ENCODE results near the gene UTP3.
"Not testable (repeated sequence)": the region's sequence is repeated elsewhere in the genome, so short reads cannot be mapped to it uniquely, and the experiment has no call there.

UTP3 gene

DNA sequence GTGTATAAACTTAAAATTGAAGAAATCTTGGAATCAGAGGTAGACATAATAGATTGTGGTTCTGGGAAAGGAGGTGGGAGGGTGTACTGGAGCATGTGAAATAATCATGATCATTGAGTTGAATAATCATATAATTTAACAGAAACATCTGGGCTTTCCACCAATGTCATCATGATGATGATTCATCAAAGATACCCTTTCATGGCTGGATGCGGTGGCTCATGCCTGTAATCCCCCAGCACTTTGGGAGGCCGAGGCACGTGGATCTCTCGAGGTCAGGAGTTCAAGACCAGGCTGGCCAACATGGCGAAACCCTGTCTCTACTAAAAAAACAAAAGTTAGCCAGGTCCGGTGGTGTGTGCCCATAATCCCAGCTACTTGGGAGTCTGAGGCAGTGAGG, 26.8 kb downstream of the UTP3 start:
- no peak for DNase-seq (ENCODE audit: low read depth)

DNA sequence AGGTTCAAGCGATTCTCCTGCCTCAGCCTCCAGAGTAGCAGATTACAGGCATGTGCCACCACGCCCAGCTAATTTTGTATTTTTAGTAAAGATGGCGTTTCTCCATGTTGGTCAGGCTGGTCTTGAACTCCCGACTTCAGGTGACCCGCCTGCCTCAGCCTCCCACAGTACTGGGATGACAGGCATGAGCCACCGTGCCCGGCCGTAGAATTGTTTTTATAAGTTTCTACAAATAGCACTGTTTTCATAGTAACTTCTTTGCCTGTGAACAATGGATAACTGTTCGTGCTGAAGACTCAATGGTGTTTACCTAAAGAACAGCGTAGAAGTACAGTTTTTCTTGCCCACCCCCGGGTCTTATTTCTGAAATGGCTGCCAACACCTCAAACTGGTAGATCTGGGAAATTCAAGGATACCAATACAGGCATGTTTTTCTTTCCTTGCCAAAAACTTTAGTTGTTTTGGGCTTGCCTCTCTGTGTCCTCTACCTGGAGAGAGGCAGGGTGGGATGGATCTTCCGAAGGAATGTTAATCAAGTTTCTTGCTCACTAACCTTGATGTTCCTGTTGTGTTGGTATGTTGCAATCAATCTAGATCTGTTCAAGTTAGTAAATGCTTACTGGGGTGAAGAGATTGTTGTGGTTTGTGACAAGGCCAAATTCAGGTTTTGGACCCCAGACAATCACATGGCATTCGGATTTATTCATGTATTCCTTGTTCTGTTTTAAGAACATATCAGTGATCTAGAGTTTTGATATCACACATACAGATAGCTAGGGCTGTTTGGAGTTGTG, 30.7 kb downstream of the UTP3 start:
- DNase-seq (ENCODE audit: low read depth) = no peak

DNA sequence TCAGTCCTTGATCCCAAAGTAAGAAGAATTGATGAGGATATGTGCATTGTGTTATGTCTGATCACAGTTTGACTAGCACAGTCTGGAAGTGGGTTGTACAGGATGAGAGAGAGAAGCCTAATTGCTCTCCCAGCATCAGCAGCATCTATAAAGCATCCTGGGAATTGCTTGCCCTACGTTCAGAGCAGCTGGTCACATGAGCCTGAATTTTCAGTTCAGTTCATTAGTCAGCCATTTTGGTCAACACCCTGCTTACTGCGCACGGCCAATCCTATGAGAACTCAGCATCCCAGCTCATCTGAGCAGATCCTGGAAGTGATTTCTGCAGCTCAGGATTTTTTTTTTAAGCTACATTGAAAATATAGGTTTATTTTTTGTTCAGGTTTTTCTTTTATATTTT, 33.4 kb downstream of the UTP3 start, which contains the start of gene RUFY3:
TSS of gene RUFY3 (plus strand) at position 218 of the 400 bp plus-strand sequence. CDS start 610 bp downstream, outside the sequence.
- DNase-seq (ENCODE audit: low read depth) = no peak

DNA sequence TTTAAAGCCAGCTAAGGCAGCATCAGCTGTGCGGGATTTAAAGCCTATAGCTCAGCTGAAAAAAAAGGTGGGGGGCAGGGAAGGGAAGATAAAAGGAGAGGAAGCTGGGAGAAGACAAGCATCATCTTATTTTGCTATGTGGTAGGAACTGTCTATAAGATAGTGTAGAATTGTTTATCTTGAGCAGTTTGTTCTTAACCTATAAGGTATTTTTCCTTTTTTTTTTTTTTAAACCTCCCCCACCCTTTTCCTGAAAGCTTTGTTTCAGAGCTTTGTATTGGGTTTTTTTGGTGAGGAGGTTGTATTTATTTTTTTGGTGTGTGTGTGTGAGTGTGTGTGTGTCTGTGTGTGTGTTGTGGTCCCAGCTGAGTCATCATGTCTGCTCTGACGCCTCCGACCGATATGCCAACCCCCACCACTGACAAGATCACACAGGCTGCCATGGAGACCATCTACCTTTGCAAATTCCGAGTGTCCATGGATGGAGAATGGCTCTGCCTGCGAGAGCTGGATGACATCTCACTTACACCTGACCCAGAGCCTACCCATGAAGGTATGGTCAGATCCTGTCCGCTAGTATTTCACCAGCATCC, 34.0 kb downstream of the UTP3 start:
- no peak for DNase-seq (ENCODE audit: low read depth)

DNA sequence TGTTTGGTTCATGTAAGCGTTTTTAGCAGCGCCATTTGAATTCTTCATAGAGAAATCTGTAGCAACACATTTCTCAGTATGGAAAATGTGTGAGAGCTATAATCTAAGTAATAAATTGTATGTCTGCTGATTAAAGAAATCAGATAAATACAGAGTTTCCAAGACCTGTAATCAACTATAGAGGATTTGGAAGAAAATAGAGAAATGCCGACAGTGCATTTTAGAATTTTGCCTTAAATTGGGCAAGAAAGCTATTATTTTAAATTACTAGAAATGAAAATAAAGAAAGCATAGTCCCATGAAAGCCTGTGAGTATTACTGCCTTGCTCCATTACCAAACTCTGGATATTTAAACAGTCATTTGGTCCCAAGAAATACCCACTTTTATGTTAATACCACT, 36.1 kb downstream of the UTP3 start:
- DNase-seq (ENCODE audit: low read depth) = no peak

DNA sequence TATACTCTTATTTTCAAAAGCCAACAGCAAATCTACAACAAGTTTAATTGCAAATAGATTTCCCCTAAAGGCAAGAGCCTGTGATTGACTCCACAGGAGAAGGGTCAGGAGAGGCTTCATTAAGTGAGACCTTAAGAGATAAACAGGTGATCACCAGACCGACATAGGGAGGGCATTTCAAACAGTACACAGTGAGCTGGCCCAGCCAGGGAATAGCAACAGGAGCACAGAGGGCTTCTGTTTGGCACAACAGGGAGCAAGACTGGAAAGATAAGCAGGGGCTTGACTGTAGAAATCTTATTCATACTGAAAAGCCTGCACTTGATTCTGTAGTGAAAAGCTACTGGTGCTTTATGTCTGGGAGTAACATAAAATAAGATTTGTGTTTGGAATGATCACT, 37.3 kb downstream of the UTP3 start:
- no peak for DNase-seq (ENCODE audit: low read depth)

DNA sequence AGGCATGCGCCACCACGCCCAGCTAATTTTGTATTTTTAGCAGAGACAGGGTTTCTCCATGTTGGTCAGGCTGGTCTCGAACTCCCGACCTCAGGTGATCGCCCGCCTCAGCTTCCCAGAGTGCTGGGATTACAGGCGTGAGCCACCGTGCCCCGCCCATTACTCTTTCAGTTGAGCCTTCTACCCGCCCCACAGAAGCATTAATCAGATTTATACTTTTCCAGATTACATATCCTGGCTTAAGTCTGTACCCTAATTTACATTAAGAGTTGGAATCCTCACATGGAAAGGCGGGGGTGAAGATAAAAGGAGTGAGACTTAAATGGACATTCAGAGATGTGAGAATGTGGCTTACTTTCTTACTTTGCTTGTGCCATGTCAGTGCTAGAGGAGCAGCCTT, 38.2 kb downstream of the UTP3 start:
- DNase-seq (ENCODE audit: low read depth) = not testable (repeated sequence)

DNA sequence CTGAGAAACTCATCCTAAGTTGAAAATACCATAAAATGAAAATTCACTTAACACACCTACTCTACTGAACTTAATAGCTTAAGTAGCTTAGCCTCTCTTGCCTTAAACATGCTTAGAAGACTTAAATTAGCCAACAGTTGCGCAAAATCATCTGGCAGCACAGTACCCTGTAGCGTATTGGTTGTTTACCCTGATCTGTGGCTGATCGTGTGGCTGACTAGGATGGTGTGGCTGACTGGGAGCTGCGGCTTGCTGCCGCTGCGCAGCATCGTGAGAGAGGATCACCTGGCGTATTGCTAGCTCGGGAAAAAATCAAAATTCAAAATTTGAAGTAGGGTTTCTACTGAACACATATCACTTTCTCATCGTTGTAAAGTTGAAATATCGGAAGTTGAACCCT, 39.8 kb downstream of the UTP3 start:
- no peak for DNase-seq (ENCODE audit: low read depth)

DNA sequence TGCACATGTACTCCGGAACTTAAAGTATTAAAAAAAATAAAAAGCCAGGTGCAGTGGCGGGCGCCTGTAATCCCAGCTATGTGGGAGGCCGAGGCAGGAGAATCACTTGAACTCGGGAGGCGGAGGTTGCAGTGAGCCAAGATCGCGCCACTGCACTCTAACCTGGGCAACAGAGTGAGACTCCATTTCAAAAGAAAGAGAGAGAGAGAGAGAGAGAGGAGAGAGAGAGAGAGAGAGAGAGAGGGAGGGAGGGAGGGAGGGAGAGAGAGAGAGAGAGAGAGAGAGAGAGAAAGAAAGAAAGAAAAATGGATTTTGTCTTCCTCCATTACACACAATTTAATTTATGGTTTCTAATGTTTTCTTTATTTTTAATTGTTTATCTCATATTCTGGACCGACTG, 44.5 kb downstream of the UTP3 start:
- not testable (repeated sequence) for DNase-seq (ENCODE audit: low read depth)

DNA sequence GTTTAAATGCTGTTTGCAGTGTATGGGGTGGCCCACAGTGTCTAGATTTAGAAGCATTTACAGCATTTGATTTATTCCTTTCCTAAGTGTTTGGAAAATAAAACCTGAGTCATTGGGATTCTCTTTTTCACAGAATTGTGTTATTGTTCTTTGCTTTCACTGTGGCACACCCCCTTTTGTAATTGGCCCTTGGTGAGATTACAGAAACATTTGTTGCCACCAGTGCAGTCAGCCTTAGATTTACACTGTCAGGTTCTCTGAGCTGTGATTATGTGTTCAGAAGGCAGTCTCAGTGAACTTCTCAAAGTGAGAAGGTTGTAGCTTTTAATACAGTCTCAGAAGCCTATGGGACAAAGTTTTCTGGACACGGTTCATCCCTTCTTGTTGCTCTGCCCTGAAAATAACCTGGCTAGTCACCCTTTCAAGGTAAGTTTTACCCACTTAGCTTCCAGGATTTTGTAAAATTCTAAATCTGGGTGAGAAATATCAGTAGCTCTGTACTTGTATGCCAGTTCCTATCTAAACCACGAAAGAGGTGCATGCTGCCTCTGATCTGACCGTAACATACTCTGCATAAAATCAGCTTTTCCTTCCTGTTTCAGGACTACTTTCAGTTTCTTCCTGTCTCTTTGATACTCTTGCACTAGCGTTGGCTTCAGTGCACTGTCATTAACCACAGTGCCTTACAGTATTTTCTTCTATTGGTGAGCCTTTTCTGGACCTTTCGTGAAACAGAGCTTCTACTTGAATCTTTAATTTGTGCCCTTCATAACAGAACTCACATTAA, 46.0 kb downstream of the UTP3 start:
- no peak for DNase-seq (ENCODE audit: low read depth)

DNA sequence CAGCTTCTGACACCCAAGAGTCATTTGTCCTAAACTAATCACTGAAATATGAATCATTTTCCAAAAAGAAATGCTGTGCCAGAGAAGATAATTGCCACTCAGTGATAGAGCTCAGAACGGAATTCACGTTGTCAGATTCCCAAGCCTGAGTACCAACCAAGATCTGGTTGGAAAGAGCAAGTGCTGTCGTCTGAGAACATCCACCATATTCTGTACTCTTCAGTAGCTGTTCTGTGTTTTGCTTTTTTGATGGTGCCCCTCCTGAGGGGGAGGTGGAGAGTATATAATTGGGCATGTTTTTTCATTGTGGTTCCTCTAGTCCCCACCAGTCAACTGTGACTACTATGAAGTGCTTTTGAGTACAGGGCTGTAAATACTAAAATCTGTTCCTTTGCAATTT, 46.6 kb downstream of the UTP3 start:
- DNase-seq (ENCODE audit: low read depth) = no peak

DNA sequence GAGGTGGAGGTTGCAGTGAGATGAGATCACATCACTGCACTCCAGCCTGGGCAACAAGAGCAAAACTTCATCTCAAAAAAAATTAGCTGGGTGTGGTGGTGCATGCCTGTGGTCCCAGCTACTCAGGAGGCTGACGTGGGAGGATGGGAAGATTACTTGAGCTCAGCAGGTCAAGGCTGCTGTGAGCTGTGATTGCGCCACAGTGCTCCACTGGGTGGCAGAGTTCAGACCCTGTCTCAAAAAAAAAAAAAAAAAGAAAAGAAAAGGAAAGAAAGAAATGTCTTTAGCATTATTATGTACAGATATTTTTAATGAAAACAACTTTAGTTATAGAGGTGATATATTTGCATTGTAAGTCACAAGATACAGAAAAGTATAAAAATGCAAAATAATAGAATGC, 47.6 kb downstream of the UTP3 start:
- DNase-seq (ENCODE audit: low read depth) = peak; percentile 15

DNA sequence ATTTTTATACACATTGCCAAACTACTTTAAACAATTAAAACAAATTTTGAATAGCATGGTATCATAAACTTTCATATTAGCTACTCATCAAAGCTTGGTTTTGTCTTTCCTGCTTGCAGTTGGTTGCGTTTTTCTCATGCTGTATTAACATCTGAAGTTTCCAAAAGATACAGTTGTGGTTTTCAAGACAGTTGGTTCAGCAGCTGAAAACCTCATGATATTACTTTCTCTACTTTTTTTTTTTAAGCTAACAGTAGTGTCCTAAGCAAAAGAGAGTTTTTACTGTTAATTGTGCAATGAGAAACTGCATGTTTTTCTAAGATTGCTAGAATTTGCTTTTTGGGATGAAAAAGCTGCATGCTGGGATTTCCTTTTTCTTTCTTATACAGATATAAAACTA, 48.7 kb downstream of the UTP3 start:
- no peak for DNase-seq (ENCODE audit: low read depth)

DNA sequence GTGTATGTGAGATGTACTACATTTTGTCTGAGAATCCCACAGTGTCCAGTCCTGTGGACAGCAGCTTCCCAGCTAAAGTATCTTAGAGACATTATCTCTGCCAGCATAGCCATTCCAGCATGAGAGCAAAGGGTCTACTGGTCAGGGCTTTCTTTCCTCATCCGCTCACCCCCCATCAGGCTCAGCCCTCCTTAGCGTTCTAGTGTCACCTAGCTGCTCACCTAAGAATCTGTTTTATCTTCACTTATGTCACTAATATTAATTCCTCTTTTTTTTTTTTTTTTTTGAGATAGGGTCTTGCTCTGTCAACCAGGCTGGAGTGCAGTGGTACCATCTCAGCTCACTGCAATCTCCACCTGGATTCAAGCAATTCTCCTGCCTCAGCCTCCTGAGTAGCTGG, 49.1 kb downstream of the UTP3 start:
- no peak for DNase-seq (ENCODE audit: low read depth)

DNA sequence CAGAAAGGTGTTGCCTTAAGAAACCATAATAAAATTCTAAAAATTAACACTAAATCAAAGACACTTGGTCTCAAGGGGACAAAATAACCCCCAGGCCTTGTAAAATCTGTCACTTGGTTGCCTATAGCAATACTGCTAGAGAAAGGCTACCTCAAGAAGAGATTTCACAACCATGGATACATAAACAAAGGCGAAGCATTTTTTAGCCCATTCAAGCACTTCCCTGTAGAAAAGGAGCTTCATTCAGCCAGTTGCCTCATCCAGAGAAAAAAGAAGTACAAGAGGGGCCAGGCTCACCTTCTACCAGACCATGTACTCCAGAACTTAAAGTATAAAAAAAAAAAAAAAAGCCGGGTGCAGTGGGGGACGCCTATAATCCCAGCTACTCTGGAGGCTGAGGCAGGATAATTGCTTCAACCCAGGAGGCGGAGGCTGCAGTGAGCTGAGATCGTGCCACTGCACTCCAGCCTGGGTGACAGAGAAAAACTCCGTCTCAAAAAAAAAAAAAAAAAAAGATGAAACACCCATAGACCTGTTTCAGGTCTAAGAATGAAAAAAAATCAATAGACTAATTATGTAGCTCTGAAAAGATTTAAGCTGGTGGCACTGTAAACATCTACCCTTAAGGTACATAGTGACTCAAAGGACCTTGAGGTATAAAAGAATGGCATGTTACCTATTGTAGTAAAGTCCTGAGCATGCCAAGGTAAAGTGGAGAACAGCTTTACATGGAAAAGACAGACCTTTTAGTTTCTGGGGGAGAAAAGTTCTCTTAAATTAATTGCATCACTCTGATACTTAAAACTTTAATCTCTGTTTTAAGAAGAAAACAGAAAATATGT, 51.4 kb downstream of the UTP3 start:
- DNase-seq (ENCODE audit: low read depth) = no peak

All from CMK (cell line).